Omental fat pad (tissue), 4 donors: ENCODE data around the gene EPS8L3. TPM values are rescaled to one million over a fixed set of nuclear protein-coding genes. Genes with fewer than 3 reads are reported as not detected.

Experiments
- ATAC-seq: fragments of 150-250 bp; one replicate; pipeline ENCODE4 v1.9.1; 2016; ENCODE audit warnings: mild to moderate bottlenecking, moderate library complexity; ENCODE audit not compliant: low FRiP score
- DNase-seq: peaks from one replicate; pipeline ENCODE4 v3.0.0-alpha.2; 2019; ENCODE audit warnings: low spot score
- CTCF ChIP-seq, 3 donors: fragments of 450-650 bp; IDR thresholded peaks; one replicate each; pipeline ENCODE4 v1.5.1; 2016 to 2017; ENCODE audit warnings: antibody characterized with exemption in 3 of 3, mild to moderate bottlenecking in 3 of 3, moderate library complexity in 2 of 3
- total RNA-seq, 4 donors: library from RNA; depleted of rRNA; stranded (reverse); fragments of >200 nt; gene quantifications; one replicate each; pipeline ENCODE4 v1.1.0, GENCODE V29; 2016

Gene EPS8L3
- total RNA-seq, 4 donors from 2014 or later: not detected

GRCh38 chr1:109792056-109792831 lies 28.5 kb upstream of the EPS8L3 start:
- ATAC-seq (peak; percentile 26), DNase-seq (peak; percentile 59)
- no peak for TF ChIP-seq CTCF (IDR thresholded peaks at IDR 0.05)

DNA sequence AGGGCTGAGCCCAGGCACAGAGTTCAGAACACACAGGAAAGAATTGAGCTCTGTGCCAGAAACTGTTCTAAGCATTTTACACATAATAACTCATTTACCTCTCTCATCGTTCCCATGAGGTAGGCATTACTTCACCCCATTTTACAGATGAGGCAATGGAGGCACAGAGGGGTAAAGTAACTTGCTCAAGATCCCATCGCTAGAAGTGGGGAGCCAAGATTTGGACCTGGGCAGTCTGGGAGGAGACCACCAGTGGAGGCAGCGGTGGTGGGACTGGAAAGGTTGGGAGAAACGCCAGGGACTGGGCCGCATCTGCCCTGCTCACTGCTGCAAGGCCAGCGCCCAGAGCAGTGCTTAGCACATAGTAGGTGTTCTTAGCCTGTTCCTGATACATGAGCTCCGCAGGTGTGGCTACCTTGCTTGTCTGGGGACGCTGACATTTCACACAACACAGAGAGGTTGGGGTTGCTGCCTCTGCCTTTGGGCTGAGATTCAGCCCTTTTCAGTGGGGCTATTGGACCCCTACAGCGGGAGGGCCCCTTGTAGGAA lies 27.8 kb upstream of the EPS8L3 start:
- DNase-seq (peak; percentile 2), ATAC-seq (no peak)
- no peak for TF ChIP-seq CTCF (IDR thresholded peaks at IDR 0.05)

DNA sequence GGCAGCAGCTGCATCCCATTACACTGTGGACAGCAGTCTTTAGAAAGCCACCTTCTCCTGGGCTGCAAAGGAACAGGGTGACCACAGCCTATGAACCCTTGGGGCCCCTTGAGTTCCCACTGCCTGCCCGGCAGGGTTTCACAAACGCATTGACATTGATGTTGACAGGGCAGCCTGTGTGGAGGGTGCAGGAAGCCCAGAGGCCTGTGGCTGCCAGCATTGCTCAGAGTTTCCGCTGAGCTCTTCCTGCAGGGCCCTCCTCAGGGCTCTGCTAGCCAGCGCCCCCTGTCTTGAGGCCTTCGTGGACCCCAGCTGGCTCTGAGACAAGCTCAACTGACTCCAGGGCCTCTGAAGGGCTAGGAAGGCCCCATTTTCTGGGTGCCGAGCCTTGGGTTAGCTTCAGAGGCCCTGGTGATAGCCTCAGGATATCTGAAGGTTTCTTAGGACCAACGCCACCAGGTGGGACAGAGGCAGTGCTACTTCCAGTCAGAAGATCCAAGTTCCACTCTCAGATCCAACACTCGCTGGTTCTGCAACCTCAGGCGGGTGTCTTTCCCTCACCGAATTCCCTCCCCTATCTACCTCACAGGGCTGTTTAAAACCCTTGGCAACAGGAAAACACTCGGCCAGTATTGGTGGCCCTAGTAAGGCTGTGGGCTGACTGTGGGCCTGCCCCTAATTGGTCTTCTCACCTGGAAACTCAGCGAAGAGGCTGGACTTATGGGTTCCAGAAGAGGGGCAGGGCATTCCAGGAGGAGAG lies 27.2 kb upstream of the EPS8L3 start:
- ATAC-seq: no peak
- no peak for TF ChIP-seq CTCF (IDR thresholded peaks at IDR 0.05)
- peak; percentile 20 for DNase-seq

- DNase-seq (no peak), ATAC-seq (no peak)
- TF ChIP-seq CTCF (IDR thresholded peaks at IDR 0.05): no peak
These were observed 26.6 kb upstream of the EPS8L3 start for GRCh38 chr1:109790329-109790728.

DNA sequence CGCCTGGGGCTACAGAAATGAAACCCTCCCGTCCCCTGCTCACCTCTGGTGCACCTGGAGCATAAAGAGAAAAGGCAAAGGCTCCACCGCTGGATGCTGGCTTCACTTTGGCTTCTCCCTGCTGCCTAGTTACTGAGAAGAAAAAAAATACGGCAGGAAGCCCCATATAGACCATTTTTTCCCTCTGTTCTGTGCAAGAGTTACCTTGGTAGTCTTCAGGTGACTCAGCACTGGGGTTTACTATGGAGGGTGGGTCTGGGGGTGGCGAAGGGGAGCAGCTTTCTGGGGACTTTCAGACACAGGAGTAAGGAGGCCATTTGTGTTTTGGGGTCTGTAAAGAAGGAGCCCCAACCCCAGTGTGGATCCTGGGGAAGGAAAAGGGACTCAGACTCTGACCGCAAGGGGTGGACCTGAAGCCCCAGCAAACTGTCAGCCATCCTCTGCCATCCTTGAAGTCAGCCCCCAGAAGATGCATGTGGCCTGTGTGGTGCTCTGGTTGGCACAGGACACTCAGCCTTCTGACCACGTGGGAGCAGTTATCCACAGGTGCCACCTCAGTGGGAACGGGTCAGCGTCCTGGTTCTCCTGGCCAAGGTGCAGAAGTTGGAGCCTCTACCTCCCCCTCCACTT lies 25.9 kb upstream of the EPS8L3 start:
- peak; percentile 20 for DNase-seq

More for the DNA sequence above, 25.9 kb upstream of the EPS8L3 start:
- no peak for TF ChIP-seq CTCF (IDR thresholded peaks at IDR 0.05)
- ATAC-seq: no peak
